BLaER1 (cell line): ENCODE data around the gene MSMP.
A peak's percentile ranks its signal among the peaks of the same experiment; 100 is the strongest.

Experiments used
- H3K27ac ChIP-seq: shearing (Covaris generic); formaldehyde crosslinking; 2 replicates; pipeline ENCODE4 v1.8.1; 2022
- H3K27me3 ChIP-seq: shearing (Covaris generic); formaldehyde crosslinking; 2 replicates; pipeline ENCODE4 v1.8.1; 2022
- H3K36me3 ChIP-seq: shearing (Covaris generic); formaldehyde crosslinking; 2 replicates; pipeline ENCODE4 v1.8.1; 2022
- H3K4me1 ChIP-seq: shearing (Covaris generic); formaldehyde crosslinking; 2 replicates; pipeline ENCODE4 v1.8.1; 2022
- H3K4me2 ChIP-seq: shearing (Covaris generic); formaldehyde crosslinking; 2 replicates; pipeline ENCODE4 v1.8.1; 2022
- H3K4me3 ChIP-seq: shearing (Covaris generic); formaldehyde crosslinking; 2 replicates; pipeline ENCODE4 v1.8.1; 2022
- H3K9ac ChIP-seq: shearing (Covaris generic); formaldehyde crosslinking; 2 replicates; pipeline ENCODE4 v1.8.1; 2022
- H3K9me3 ChIP-seq: shearing (Covaris generic); formaldehyde crosslinking; 2 replicates; pipeline ENCODE4 v1.8.1; 2022
- H4K20me1 ChIP-seq: shearing (Covaris generic); formaldehyde crosslinking; 2 replicates; pipeline ENCODE4 v1.8.1; 2022
- Cebpa-rat ChIP-seq: shearing (Covaris generic); IDR thresholded peaks from 2 replicates; pipeline ENCODE4 v1.8.1; 2022

MSMP gene

GRCh38 chr9:35748242-35748857 is 5.7 kb downstream of the MSMP start:
- Histone ChIP-seq H3K9me3 (no peaks in the 10 kb centered on the region), H3K4me2 (peak overlapping the region; percentile 84), H4K20me1 (no peaks in the 10 kb centered on the region; the same call in 1 of the 2 replicates), H3K27ac (peak overlapping the region; percentile 87), H3K9ac (peak overlapping the region; percentile 86), H3K4me3 (peak overlapping the region; percentile 91), H3K27me3 (no peaks in the 10 kb centered on the region), H3K4me1 (peaks cover 51% of the 10 kb centered on the region), H3K36me3 (peaks cover 41% of the 10 kb centered on the region)
- TF ChIP-seq Cebpa-rat = no peak

GRCh38 chr9:35746583-35746982 is 7.5 kb downstream of the MSMP start:
- H3K9me3 ChIP-seq = no peaks in the 10 kb centered on the region
- no peaks in the 10 kb centered on the region for H3K27me3 ChIP-seq
- peaks cover 61% of the 10 kb centered on the region for H3K4me1 ChIP-seq
- no peaks in the 10 kb centered on the region; the same call in 1 of the 2 replicates for H4K20me1 ChIP-seq
- no peak overlapping the region for H3K27ac ChIP-seq
- peak overlapping the region; percentile 84 for H3K4me2 ChIP-seq
- no peak for TF ChIP-seq Cebpa-rat
- peak overlapping the region; percentile 91; the same call in 1 of the 2 replicates for H3K4me3 ChIP-seq
- H3K36me3 ChIP-seq = peaks cover 31% of the 10 kb centered on the region
- H3K9ac ChIP-seq = peak overlapping the region; percentile 5; the same call in 1 of the 2 replicates

- H3K4me3 ChIP-seq = no peak overlapping the region
- TF ChIP-seq Cebpa-rat = no peak
- H3K27ac ChIP-seq = no peak overlapping the region
- H3K36me3 ChIP-seq = peaks cover 27% of the 10 kb centered on the region
- H4K20me1 ChIP-seq = no peaks in the 10 kb centered on the region; the same call in 1 of the 2 replicates
- no peaks in the 10 kb centered on the region for H3K9me3 ChIP-seq
- no peak overlapping the region for H3K9ac ChIP-seq
- peak overlapping the region; percentile 84 for H3K4me2 ChIP-seq
- H3K27me3 ChIP-seq = no peaks in the 10 kb centered on the region
- peaks cover 66% of the 10 kb centered on the region for H3K4me1 ChIP-seq
Measured at GRCh38 chr9:35745569-35745968, 8.5 kb downstream of the MSMP start.

- Histone ChIP-seq H3K9me3 (no peaks in the 10 kb centered on the region), H3K36me3 (peaks cover 40% of the 10 kb centered on the region), H3K9ac (no peak overlapping the region), H3K4me1 (peaks cover 54% of the 10 kb centered on the region), H3K27ac (no peak overlapping the region), H3K4me3 (no peak overlapping the region), H3K4me2 (no peak overlapping the region; the same call in 1 of the 2 replicates), H4K20me1 (no peaks in the 10 kb centered on the region; the same call in 1 of the 2 replicates), H3K27me3 (no peaks in the 10 kb centered on the region)
- TF ChIP-seq Cebpa-rat = no peak
Measured at GRCh38 chr9:35743880-35744518, 10.1 kb downstream of the MSMP start.

- no peak for TF ChIP-seq Cebpa-rat
- peaks cover 46% of the 10 kb centered on the region for H3K36me3 ChIP-seq
- H4K20me1 ChIP-seq = no peaks in the 10 kb centered on the region; the same call in 1 of the 2 replicates
- no peak overlapping the region for H3K27ac ChIP-seq
- H3K9ac ChIP-seq = no peak overlapping the region
- H3K9me3 ChIP-seq = no peaks in the 10 kb centered on the region
- H3K4me1 ChIP-seq = peaks cover 54% of the 10 kb centered on the region
- H3K4me2 ChIP-seq = no peak overlapping the region; the same call in 1 of the 2 replicates
- no peak overlapping the region for H3K4me3 ChIP-seq
- no peaks in the 10 kb centered on the region for H3K27me3 ChIP-seq
Measured at GRCh38 chr9:35743452-35743851, 10.6 kb downstream of the MSMP start.

GRCh38 chr9:35741740-35742139 is 12.3 kb downstream of the MSMP start:
- Histone ChIP-seq H3K27me3 (no peaks in the 10 kb centered on the region), H3K4me1 (peaks cover 45% of the 10 kb centered on the region), H3K9ac (no peak overlapping the region), H3K36me3 (peaks cover 63% of the 10 kb centered on the region), H4K20me1 (no peaks in the 10 kb centered on the region; the same call in 1 of the 2 replicates), H3K4me3 (no peak overlapping the region), H3K9me3 (no peaks in the 10 kb centered on the region), H3K4me2 (peak overlapping the region; percentile 55), H3K27ac (no peak overlapping the region)
- no peak for TF ChIP-seq Cebpa-rat

- Histone ChIP-seq H3K9me3 (no peaks in the 10 kb centered on the region), H3K4me3 (no peak overlapping the region), H3K9ac (no peak overlapping the region), H3K4me2 (no peak overlapping the region), H3K27ac (no peak overlapping the region), H3K36me3 (peaks cover 76% of the 10 kb centered on the region), H3K4me1 (peaks cover 30% of the 10 kb centered on the region), H4K20me1 (no peaks in the 10 kb centered on the region), H3K27me3 (no peaks in the 10 kb centered on the region)
- TF ChIP-seq Cebpa-rat = no peak
Measured at GRCh38 chr9:35740243-35740642, 13.8 kb downstream of the MSMP start.

GRCh38 chr9:35738924-35739323 is 15.2 kb downstream of the MSMP start:
- no peaks in the 10 kb centered on the region for H3K9me3 ChIP-seq
- no peaks in the 10 kb centered on the region for H3K27me3 ChIP-seq
- no peak overlapping the region for H3K4me2 ChIP-seq
- no peak overlapping the region for H3K9ac ChIP-seq
- TF ChIP-seq Cebpa-rat = no peak
- no peak overlapping the region for H3K4me3 ChIP-seq
- no peaks in the 10 kb centered on the region for H4K20me1 ChIP-seq
- H3K27ac ChIP-seq = no peak overlapping the region
- H3K4me1 ChIP-seq = peaks cover 33% of the 10 kb centered on the region
- H3K36me3 ChIP-seq = peaks cover 77% of the 10 kb centered on the region

- no peak overlapping the region for H3K4me3 ChIP-seq
- no peak for TF ChIP-seq Cebpa-rat
- H3K27me3 ChIP-seq = no peaks in the 10 kb centered on the region
- H4K20me1 ChIP-seq = no peaks in the 10 kb centered on the region
- H3K36me3 ChIP-seq = peaks cover 74% of the 10 kb centered on the region
- no peaks in the 10 kb centered on the region for H3K9me3 ChIP-seq
- H3K4me2 ChIP-seq = no peak overlapping the region
- H3K4me1 ChIP-seq = peaks cover 34% of the 10 kb centered on the region
- peak overlapping the region; percentile 27; the same call in 1 of the 2 replicates for H3K9ac ChIP-seq
- no peak overlapping the region for H3K27ac ChIP-seq
Measured at GRCh38 chr9:35738186-35738585, 15.9 kb downstream of the MSMP start.

- Histone ChIP-seq H3K4me3 (no peak overlapping the region), H4K20me1 (no peaks in the 10 kb centered on the region), H3K9me3 (no peaks in the 10 kb centered on the region), H3K36me3 (peaks cover 66% of the 10 kb centered on the region), H3K4me2 (no peak overlapping the region), H3K4me1 (peaks cover 35% of the 10 kb centered on the region), H3K27ac (no peak overlapping the region), H3K9ac (no peak overlapping the region), H3K27me3 (no peaks in the 10 kb centered on the region)
- no peak for TF ChIP-seq Cebpa-rat
Measured at GRCh38 chr9:35737143-35737542, 16.9 kb downstream of the MSMP start.
